A549 treated with DMSO at 1 μM for 4 hours (cell line): Measurements from ENCODE around the gene CCAR1. TPM values are rescaled to one million over a fixed set of nuclear protein-coding genes. Genes with fewer than 3 reads are reported as not detected.

Experiments used
- total RNA-seq: library from RNA; stranded (reverse); fragments of 200-300 nt; extraction: Qiagen RNA extraction; gene quantifications from 5 replicates; pipeline ENCODE4 v1.2.3, GENCODE V29; 2022; ENCODE audit warnings: low read depth

The CCAR1 gene
- 58.0 to 71.3 TPM (median 65.5 TPM) in 5 replicates for total RNA-seq

GRCh38 chr10:68720793-68721672, at the start of gene CCAR1:
Gene CCAR1, plus strand, starts transcription at chr10:68721239. Its CDS starts 1,266 bp downstream, at chr10:68722505.

GRCh38 chr10:68826764-68827591, 105.9 kb downstream of the CCAR1 start, which contains the start of gene STOX1:
Gene STOX1, plus strand, starts transcription at chr10:68827531. Its CDS starts 93 bp downstream, at chr10:68827624.

Other genes starting within 250 kb of the CCAR1 start
- 8.7 to 12.6 TPM (median 11.8 TPM) in 5 replicates for gene DNA2, start 249.3 kb upstream of the CCAR1 start, total RNA-seq
- gene SLC25A16, start 193.7 kb upstream of the CCAR1 start, total RNA-seq, result 11.1 to 14.9 TPM (median 12.7 TPM) in 5 replicates
- 0.30 to 0.64 TPM (median 0.57 TPM) in 5 replicates for gene TET1, start 160.9 kb upstream of the CCAR1 start, total RNA-seq
- gene STOX1, start 106.3 kb downstream of the CCAR1 start, total RNA-seq, result 0.66 to 1.2 TPM (median 0.79 TPM) in 5 replicates
- 32.6 to 39.8 TPM (median 35.4 TPM) in 5 replicates for gene DDX50, start 180.1 kb downstream of the CCAR1 start, total RNA-seq
- 132 to 173 TPM (median 158 TPM) in 5 replicates for gene DDX21, start 234.9 kb downstream of the CCAR1 start, total RNA-seq